Mesenchymal stem cell (in vitro differentiated cells and primary cell): ENCODE measurements around the gene CCR7.

Source experiments
- DNase-seq: peaks from one replicate; pipeline ENCODE4 v3.0.0-alpha.2; 2013
- H2AFZ ChIP-seq: one replicate; pipeline ENCODE4 v1.6.1; 2013; ENCODE audit warnings: low read depth, mild to moderate bottlenecking, control low read depth, inconsistent platforms, low read length, moderate library complexity
- H2AK5ac ChIP-seq: 2 replicates; pipeline ENCODE4 v1.6.1; 2013; ENCODE audit warnings: low read length, moderate library complexity, mild to moderate bottlenecking, inconsistent platforms; ENCODE audit not compliant: severe bottlenecking
- H2BK120ac ChIP-seq: one replicate; pipeline ENCODE4 v1.6.1; 2013; ENCODE audit warnings: low read depth, mild to moderate bottlenecking, inconsistent platforms, low read length, moderate library complexity
- H2BK12ac ChIP-seq, 2 experiments: one replicate each; pipeline ENCODE4 v1.6.1; 2013; ENCODE audit warnings: inconsistent platforms in 2 of 2, low read length in 2 of 2, mild to moderate bottlenecking in 2 of 2, moderate library complexity in 2 of 2, control low read depth in 1 of 2
- H2BK15ac ChIP-seq: one replicate; pipeline ENCODE4 v1.6.1; 2013; ENCODE audit warnings: mild to moderate bottlenecking, low read depth, inconsistent platforms; ENCODE audit not compliant: poor library complexity, severe bottlenecking
- H2BK5ac ChIP-seq: 2 replicates; pipeline ENCODE4 v1.6.1; 2013; ENCODE audit warnings: low read depth, mild to moderate bottlenecking, low read length, control low read depth, inconsistent platforms; ENCODE audit not compliant: poor library complexity, severe bottlenecking
- H3K14ac ChIP-seq, 2 experiments: one replicate each; pipeline ENCODE4 v1.6.1; 2013; ENCODE audit warnings: inconsistent platforms in 2 of 2, low read length in 2 of 2, control low read depth in 1 of 2, mild to moderate bottlenecking in 1 of 2, moderate library complexity in 1 of 2
- H3K18ac ChIP-seq, 2 experiments: one replicate each; pipeline ENCODE4 v1.6.1; 2013; ENCODE audit warnings: inconsistent platforms in 2 of 2, low read length in 2 of 2, control low read depth in 1 of 2, low read depth in 1 of 2, mild to moderate bottlenecking in 1 of 2
- H3K23ac ChIP-seq, 2 experiments: one replicate each; pipeline ENCODE4 v1.6.1; 2013; ENCODE audit warnings: inconsistent platforms in 2 of 2, low read length in 2 of 2, mild to moderate bottlenecking in 2 of 2, moderate library complexity in 2 of 2, control low read depth in 1 of 2
- H3K27ac ChIP-seq: 2 replicates; pipeline ENCODE4 v1.5.1; 2013; ENCODE audit warnings: mild to moderate bottlenecking, moderate library complexity, low read length, control low read depth, inconsistent platforms; ENCODE audit not compliant: poor library complexity, severe bottlenecking
- H3K27me3 ChIP-seq, 2 experiments: 2 replicates each; pipeline versions ENCODE4 v1.6.1 to v1.7.0; 2013; ENCODE audit warnings: low read length in 2 of 2, mild to moderate bottlenecking in 2 of 2, moderate library complexity in 2 of 2, control low read depth in 1 of 2, inconsistent platforms in 1 of 2; ENCODE audit not compliant: control insufficient read depth in 1 of 2, insufficient read depth in 1 of 2
- H3K36me3 ChIP-seq, 2 experiments: 2 replicates each; pipeline versions ENCODE4 v1.6.1 to v1.7.0; 2013; ENCODE audit warnings: low read length in 2 of 2, control low read depth in 1 of 2, inconsistent platforms in 1 of 2, low read depth in 1 of 2, mild to moderate bottlenecking in 1 of 2; ENCODE audit not compliant: insufficient read depth in 2 of 2, control insufficient read depth in 1 of 2
- H3K4ac ChIP-seq, 2 experiments: one replicate each; pipeline ENCODE4 v1.6.1; 2013; ENCODE audit warnings: inconsistent platforms in 2 of 2, low read length in 2 of 2, mild to moderate bottlenecking in 2 of 2, moderate library complexity in 2 of 2, control low read depth in 1 of 2, low read depth in 1 of 2
- H3K4me1 ChIP-seq: 2 replicates; pipeline ENCODE4 v1.6.1; 2013; ENCODE audit warnings: low read depth, low read length, control low read depth; ENCODE audit not compliant: control insufficient read depth, insufficient read depth
- H3K4me2 ChIP-seq: 2 replicates; pipeline ENCODE4 v1.6.1; 2013; ENCODE audit warnings: low read length, mild to moderate bottlenecking, inconsistent platforms; ENCODE audit not compliant: poor library complexity, severe bottlenecking
- H3K4me3 ChIP-seq, 2 experiments: 2 replicates each; pipeline versions ENCODE4 v1.5.1 to v1.7.0; 2013; ENCODE audit warnings: low read length in 2 of 2, mild to moderate bottlenecking in 2 of 2, control low read depth in 1 of 2, low read depth in 1 of 2; ENCODE audit not compliant: insufficient read depth in 1 of 2
- H3K79me1 ChIP-seq: replicated peaks from 2 replicates; pipeline ENCODE4 v1.6.1; 2013; ENCODE audit warnings: mild to moderate bottlenecking, control low read depth, low read length, inconsistent platforms; ENCODE audit not compliant: poor library complexity, severe bottlenecking
- H3K9ac ChIP-seq: 2 replicates; pipeline ENCODE4 v1.7.0; 2013; ENCODE audit warnings: mild to moderate bottlenecking, low read length, moderate library complexity
- H3K9me3 ChIP-seq: 2 replicates; pipeline ENCODE4 v1.7.0; 2013; ENCODE audit warnings: mild to moderate bottlenecking, low read length; ENCODE audit not compliant: control insufficient read depth
- H4K8ac ChIP-seq: one replicate; pipeline ENCODE4 v1.6.1; 2013; ENCODE audit warnings: inconsistent platforms, mild to moderate bottlenecking, low read length, moderate library complexity
- H4K91ac ChIP-seq: one replicate; pipeline ENCODE4 v1.6.1; 2013; ENCODE audit warnings: mild to moderate bottlenecking, low read length, inconsistent platforms
- WGBS: methylation state at CpG from one replicate; pipeline ENCODE4 v1.1.7; 2013; ENCODE audit warnings: mixed read lengths; 5-methylcytosine and 5-hydroxymethylcytosine counted together

CCR7 gene

GRCh38 chr17:40550608-40551007 lies 14.7 kb downstream of the CCR7 start:
- peak overlapping the region; percentile 71 to 83 for H3K18ac ChIP-seq
- no peaks in the 10 kb centered on the region for H3K79me1 ChIP-seq
- H3K23ac ChIP-seq: no peak overlapping the region
- no peaks in the 10 kb centered on the region for H3K9me3 ChIP-seq
- 36% methylated on average over 7 of the region's 8 CpGs for WGBS
- H2AFZ ChIP-seq: no peak overlapping the region
- no peak overlapping the region for H2BK15ac ChIP-seq
- H3K4me3 ChIP-seq: peak overlapping the region in 1 of 2 experiments; percentile 18
- peaks cover 3 to 9% of the 10 kb centered on the region in 2 experiments for H3K36me3 ChIP-seq
- no peak overlapping the region for H2BK5ac ChIP-seq
- H4K91ac ChIP-seq: peak overlapping the region; percentile 23
- H3K4me2 ChIP-seq: no peak overlapping the region
- H4K8ac ChIP-seq: no peak overlapping the region
- peak overlapping the region; percentile 97 for H3K27ac ChIP-seq
- DNase-seq: peak; percentile 92
- H2AK5ac ChIP-seq: peak overlapping the region; percentile 29
- H3K14ac ChIP-seq: no peak overlapping the region
- H2BK120ac ChIP-seq: peak overlapping the region; percentile 69
- peak overlapping the region; percentile 86 for H3K9ac ChIP-seq
- H3K27me3 ChIP-seq: no peaks in the 10 kb centered on the region
- peak overlapping the region in 1 of 2 experiments; percentile 97 for H2BK12ac ChIP-seq
- peak overlapping the region; percentile 20 to 92 for H3K4ac ChIP-seq
- peaks cover 50% of the 10 kb centered on the region for H3K4me1 ChIP-seq

- H2AFZ ChIP-seq: no peak overlapping the region
- H2BK15ac ChIP-seq: peak overlapping the region; percentile 12
- H3K27me3 ChIP-seq: no peaks in the 10 kb centered on the region
- peaks cover 46% of the 10 kb centered on the region for H3K4me1 ChIP-seq
- H4K91ac ChIP-seq: peak overlapping the region; percentile 93
- H2BK5ac ChIP-seq: peak overlapping the region; percentile 40
- DNase-seq: peak; percentile 96
- no peaks in the 10 kb centered on the region for H3K9me3 ChIP-seq
- peak overlapping the region; percentile 86 for H3K9ac ChIP-seq
- WGBS: 46% methylated on average over 7 of the region's 9 CpGs
- no peak overlapping the region for H3K4me3 ChIP-seq
- H3K23ac ChIP-seq: no peak overlapping the region
- H3K79me1 ChIP-seq: no peaks in the 10 kb centered on the region
- peak overlapping the region; percentile 81 to 96 for H2BK12ac ChIP-seq
- peak overlapping the region; percentile 94 for H2AK5ac ChIP-seq
- peak overlapping the region in 1 of 2 experiments; percentile 90 for H3K14ac ChIP-seq
- H3K4me2 ChIP-seq: no peak overlapping the region
- H3K4ac ChIP-seq: peak overlapping the region; percentile 80 to 86
- H3K18ac ChIP-seq: peak overlapping the region; percentile 78 to 87
- H3K36me3 ChIP-seq: no peaks in the 10 kb centered on the region
- peak overlapping the region; percentile 86 for H4K8ac ChIP-seq
- H2BK120ac ChIP-seq: peak overlapping the region; percentile 83
- H3K27ac ChIP-seq: peak overlapping the region; percentile 97
Observed at GRCh38 chr17:40548982-40549685, 16.1 kb downstream of the CCR7 start.

DNA sequence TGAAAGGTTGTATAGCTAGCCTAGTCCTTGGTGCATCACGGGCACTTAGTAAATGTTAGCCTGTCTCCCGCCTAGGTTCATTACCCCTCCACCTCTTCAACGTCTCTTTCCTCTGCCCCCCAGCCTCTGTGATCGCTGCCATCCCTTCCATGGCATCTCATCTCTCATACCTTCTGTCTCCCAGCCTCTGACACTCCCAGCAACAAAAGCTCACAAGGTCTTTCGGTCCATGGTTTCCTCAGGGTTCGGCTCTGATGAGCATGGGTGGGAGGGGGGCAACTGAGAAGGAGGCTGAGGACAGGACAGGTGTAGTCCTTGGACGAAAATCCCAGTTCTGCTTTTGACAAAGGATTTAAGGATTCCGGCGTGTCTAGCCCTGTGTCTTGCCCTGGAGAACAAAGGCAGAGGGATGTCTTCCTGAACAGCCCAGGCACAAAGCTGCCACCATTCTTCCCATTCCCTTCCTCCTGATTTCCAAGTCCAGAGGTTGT lies 16.7 kb downstream of the CCR7 start:
- Histone ChIP-seq H3K79me1 (no peaks in the 10 kb centered on the region), H3K9me3 (no peaks in the 10 kb centered on the region), H4K91ac (peak overlapping the region; percentile 93), H2AK5ac (peak overlapping the region; percentile 94), H3K4me2 (no peak overlapping the region), H3K23ac (no peak overlapping the region), H3K27me3 (no peaks in the 10 kb centered on the region), H3K4me3 (no peak overlapping the region), H2BK12ac (peak overlapping the region; percentile 81 to 96), H4K8ac (peak overlapping the region; percentile 86), H3K18ac (peak overlapping the region; percentile 78 to 87), H2BK120ac (peak overlapping the region; percentile 83), H2BK15ac (peak overlapping the region; percentile 12), H3K4me1 (peaks cover 45% of the 10 kb centered on the region), H3K9ac (peak overlapping the region; percentile 86), H2AFZ (no peak overlapping the region), H3K36me3 (no peaks in the 10 kb centered on the region), H3K4ac (peak overlapping the region; percentile 80 to 86), H2BK5ac (peak overlapping the region; percentile 40), H3K14ac (peak overlapping the region in 1 of 2 experiments; percentile 90), H3K27ac (peak overlapping the region; percentile 97)
- whole genome bisulfite sequencing: 91% methylated on average over 9 of the region's 9 CpGs
- no peak for DNase-seq

GRCh38 chr17:40547785-40548478 lies 17.3 kb downstream of the CCR7 start:
- H3K4me3 ChIP-seq: no peak overlapping the region
- peak overlapping the region; percentile 66 for H4K8ac ChIP-seq
- no peak overlapping the region for H2BK15ac ChIP-seq
- H2AK5ac ChIP-seq: peak overlapping the region; percentile 81
- peaks cover 44% of the 10 kb centered on the region for H3K4me1 ChIP-seq
- peak overlapping the region; percentile 86 for H3K9ac ChIP-seq
- H4K91ac ChIP-seq: peak overlapping the region; percentile 96
- H3K23ac ChIP-seq: peak overlapping the region in 1 of 2 experiments; percentile 85
- H3K36me3 ChIP-seq: no peaks in the 10 kb centered on the region
- peak overlapping the region; percentile 41 to 90 for H3K18ac ChIP-seq
- H3K27ac ChIP-seq: peak overlapping the region; percentile 44
- H3K14ac ChIP-seq: peak overlapping the region in 1 of 2 experiments; percentile 75
- H2BK5ac ChIP-seq: peak overlapping the region; percentile 37
- peak overlapping the region; percentile 6 for H2AFZ ChIP-seq
- H3K27me3 ChIP-seq: no peaks in the 10 kb centered on the region
- H3K4me2 ChIP-seq: no peak overlapping the region
- H3K9me3 ChIP-seq: no peaks in the 10 kb centered on the region
- no peaks in the 10 kb centered on the region for H3K79me1 ChIP-seq
- H2BK12ac ChIP-seq: peak overlapping the region; percentile 81 to 96
- DNase-seq: no peak
- WGBS: 95% methylated on average over 2 of the region's 2 CpGs
- H3K4ac ChIP-seq: peak overlapping the region; percentile 80 to 92
- H2BK120ac ChIP-seq: peak overlapping the region; percentile 39
